Epithelial cell of esophagus (primary cell): Measurements from ENCODE around the gene CCDC40.
"Not testable (repeated sequence)": the region's sequence is repeated elsewhere in the genome, so short reads cannot be mapped to it uniquely, and the experiment has no call there.

Experiments
- DNase-seq: peaks from one replicate; pipeline ENCODE4 v3.0.0; 2010; ENCODE audit warnings: low read depth
- H3K4me3 ChIP-seq: 2 replicates; pipeline ENCODE4 v1.5.1; 2011; ENCODE audit warnings: mild to moderate bottlenecking, low read length, control low read depth
- TF ChIP-seq, protein P1 (sequence below): IDR thresholded peaks from 2 replicates; pipeline ENCODE4 v1.5.1; 2011; ENCODE audit warnings: low read depth, mild to moderate bottlenecking, low read length, control low read depth, inconsistent platforms; ENCODE audit not compliant: insufficient read depth; ENCODE audit errors: missing control alignments

CCDC40 gene

DNA sequence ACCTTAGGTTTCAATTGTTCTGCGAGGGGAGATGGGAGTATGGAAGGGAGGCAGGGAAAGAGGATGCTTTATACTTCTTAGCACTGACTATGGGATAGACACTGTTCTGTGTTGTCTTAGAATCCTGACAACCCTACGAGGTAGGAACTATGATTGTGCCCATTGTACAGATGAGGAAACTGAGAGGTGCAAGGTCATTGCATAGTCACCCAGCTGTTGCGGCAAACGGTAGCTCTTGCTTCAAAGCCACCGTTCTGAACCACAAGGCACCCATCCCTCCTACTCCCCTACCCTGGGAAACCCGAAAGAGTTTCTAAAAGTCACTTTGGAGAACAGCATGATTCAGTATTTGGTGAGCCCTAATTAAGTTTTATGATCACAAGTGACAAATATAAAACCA lies 7.5 kb downstream of the CCDC40 start:
- TF ChIP-seq, protein P1, sequence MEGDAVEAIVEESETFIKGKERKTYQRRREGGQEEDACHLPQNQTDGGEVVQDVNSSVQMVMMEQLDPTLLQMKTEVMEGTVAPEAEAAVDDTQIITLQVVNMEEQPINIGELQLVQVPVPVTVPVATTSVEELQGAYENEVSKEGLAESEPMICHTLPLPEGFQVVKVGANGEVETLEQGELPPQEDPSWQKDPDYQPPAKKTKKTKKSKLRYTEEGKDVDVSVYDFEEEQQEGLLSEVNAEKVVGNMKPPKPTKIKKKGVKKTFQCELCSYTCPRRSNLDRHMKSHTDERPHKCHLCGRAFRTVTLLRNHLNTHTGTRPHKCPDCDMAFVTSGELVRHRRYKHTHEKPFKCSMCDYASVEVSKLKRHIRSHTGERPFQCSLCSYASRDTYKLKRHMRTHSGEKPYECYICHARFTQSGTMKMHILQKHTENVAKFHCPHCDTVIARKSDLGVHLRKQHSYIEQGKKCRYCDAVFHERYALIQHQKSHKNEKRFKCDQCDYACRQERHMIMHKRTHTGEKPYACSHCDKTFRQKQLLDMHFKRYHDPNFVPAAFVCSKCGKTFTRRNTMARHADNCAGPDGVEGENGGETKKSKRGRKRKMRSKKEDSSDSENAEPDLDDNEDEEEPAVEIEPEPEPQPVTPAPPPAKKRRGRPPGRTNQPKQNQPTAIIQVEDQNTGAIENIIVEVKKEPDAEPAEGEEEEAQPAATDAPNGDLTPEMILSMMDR = no peak
- DNase-seq = no peak
- H3K4me3 ChIP-seq = no peak overlapping the region

DNA sequence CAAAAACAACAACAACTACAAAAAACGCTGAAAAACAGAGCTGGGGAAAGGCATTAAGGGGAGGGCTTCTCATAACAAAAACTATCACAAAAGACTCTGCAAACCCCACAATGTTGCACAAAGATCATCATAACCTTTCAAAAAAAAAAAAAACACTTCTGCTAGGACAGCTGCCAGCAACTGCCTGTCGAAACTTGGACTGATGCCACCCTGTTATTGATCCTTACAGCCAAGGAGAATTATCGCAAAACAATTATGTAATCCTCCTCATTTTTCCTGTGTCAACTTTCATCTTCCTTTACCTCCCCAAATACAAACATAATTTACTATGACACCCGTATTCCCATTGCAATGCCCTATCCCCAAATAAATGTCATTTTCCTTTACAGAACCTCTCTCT lies 9.3 kb downstream of the CCDC40 start:
- H3K4me3 ChIP-seq = no peak overlapping the region
- TF ChIP-seq, protein P1 = no peak
- DNase-seq = no peak

DNA sequence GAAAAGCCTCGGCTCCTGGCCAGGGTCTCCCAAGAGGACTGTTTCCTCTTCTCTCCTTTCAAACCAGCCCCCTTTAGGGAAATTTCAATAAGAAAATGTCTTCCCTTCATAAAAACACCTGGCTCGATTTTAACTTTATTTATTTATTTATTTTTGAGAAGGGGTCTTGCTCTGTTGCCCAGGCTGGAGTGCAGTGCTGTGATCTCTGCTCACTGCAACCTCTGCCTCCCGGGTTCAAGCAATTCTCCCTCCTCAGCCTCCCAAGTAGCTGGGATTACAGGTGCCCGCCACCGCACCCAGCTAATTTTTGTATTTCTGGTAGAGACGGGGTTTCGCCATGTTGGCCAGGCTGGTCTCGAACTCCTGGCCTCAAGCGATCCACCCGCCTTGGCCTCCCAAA lies 10.3 kb downstream of the CCDC40 start:
- H3K4me3 ChIP-seq = not testable (repeated sequence)

DNA sequence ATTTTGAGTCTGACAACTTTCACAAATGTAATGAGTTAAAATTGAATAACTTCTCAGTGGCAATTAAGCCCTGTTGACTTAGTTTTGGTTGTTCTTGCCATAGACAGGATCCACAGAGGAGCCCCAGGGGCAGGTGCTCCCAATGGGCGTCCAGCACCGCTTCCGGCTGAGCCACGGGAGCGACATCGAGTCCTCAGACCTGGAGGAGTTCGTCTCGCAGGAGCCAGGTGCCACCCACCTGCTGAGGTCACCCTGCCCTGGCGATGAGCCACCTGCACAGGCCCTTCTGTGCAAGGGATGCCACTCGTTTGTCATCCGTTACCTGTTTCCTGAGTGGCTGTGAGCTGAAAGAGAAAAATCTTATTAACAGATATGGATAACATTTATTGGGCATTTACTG lies 10.7 kb downstream of the CCDC40 start:
- no peak overlapping the region for H3K4me3 ChIP-seq
- no peak for DNase-seq
- TF ChIP-seq, protein P1 = no peak

More for the DNA sequence above, 10.3 kb downstream of the CCDC40 start:
- DNase-seq = not testable (repeated sequence)

DNA sequence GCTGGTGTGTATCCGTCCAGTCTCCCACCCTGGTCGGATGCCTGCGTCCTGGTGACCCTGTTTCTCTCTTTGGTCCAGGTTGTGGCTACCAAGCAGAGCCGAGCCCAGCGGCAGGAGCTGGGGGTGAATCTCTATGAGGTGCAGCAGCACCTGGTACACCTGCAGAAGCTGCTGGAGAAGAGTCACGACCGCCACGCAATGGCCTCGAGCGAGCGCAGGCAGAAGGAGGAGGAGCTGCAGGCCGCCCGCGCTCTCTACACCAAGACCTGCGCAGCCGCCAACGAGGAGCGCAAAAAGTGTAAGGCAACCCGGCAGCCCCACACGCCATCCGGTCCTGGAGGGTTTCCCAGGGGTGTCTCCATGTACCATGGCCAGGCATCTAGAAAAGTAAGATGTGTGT lies 13.5 kb downstream of the CCDC40 start:
- DNase-seq = no peak
- TF ChIP-seq, protein P1 = no peak
- H3K4me3 ChIP-seq = no peak overlapping the region

DNA sequence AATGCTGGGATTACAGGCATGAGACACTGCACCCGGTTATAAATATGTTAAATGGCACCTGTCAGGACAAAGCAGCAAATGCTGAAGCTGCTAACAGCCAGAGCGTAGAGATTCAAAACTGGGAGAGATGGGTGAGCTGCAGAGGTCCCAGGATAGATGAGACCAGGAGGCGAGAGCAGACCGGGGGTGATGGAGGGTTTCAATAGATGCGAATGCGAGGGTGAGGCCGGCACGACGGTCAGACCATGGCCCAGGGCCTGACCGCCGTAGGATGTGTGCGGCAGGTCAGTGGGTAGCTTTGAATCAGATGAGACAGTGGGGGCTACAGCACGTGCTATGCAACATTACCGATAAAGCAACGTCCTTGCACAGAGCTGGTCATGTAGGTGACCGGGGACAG lies 14.3 kb downstream of the CCDC40 start:
- TF ChIP-seq, protein P1 = no peak
- no peak for DNase-seq
- H3K4me3 ChIP-seq = no peak overlapping the region

DNA sequence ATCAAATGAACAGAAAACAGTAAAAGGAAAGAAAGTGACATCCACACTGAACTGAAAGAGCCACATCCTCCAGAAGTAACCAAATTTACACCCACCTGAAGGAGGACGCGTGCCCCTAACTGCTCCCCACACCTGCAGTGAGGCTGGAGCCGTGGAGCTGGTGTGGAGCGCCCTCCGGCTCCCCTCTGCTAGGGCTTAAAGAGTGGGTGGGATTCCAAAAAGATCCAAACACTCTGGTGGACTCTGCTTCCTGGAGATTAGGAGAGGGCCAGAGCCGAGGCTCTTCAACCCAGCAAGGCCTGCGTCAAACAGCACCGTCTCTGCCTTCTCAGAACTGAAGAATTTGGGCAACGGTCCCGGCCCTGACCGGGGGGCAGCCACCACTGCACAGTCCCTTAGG lies 15.2 kb downstream of the CCDC40 start:
- TF ChIP-seq, protein P1 = no peak
- DNase-seq = no peak
- no peak overlapping the region for H3K4me3 ChIP-seq

DNA sequence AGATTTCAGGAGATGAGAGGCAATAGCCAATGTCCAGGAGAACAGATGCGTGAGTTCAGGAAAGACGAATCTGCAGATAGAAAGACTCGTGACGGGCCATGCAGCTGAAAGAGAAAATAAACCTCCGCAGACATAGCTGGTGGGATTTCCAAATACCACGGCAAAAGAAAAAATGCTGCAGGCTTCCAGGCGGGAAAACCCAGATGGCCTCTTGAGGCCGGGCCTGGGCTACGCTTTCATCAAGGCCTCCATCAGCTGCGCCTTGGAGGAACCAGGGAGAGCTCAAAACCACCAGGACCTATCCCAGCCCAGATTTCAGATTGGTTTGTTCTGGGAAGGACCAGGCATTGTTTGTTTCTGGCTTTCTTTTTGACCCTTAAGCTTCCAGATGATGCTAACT lies 16.7 kb downstream of the CCDC40 start:
- no peak overlapping the region for H3K4me3 ChIP-seq
- TF ChIP-seq, protein P1 = no peak
- no peak for DNase-seq
